HepG2 (cell line): ENCODE measurements around the gene VSX1. TPM values are rescaled to one million over a fixed set of nuclear protein-coding genes. Genes with fewer than 3 reads are reported as not detected.

Source experiments
- AGO1 ChIP-seq: fragments of 200-400 bp; formaldehyde crosslinking; IDR thresholded peaks from 2 replicates; pipeline ENCODE4 v1.6.1; 2017; ENCODE audit warnings: mild to moderate bottlenecking, low read depth, low read length, moderate library complexity; ENCODE audit not compliant: poor library complexity, severe bottlenecking
- CAMTA2 ChIP-seq: sonication (generic); formaldehyde crosslinking; IDR thresholded peaks from 2 replicates; pipeline ENCODE4 v1.4.0; 2020; ENCODE audit warnings: mild to moderate bottlenecking, missing genetic modification reagents, borderline replicate concordance
- CBFB ChIP-seq: sonication (generic); formaldehyde crosslinking; IDR thresholded peaks from 2 replicates; pipeline ENCODE4 v1.4.0; 2020; ENCODE audit warnings: missing genetic modification reagents
- ELF1 ChIP-seq: sonication (generic); formaldehyde crosslinking; IDR thresholded peaks from 2 replicates; pipeline ENCODE4 v1.4.0; 2020; ENCODE audit warnings: missing genetic modification reagents
- FOXP4 ChIP-seq: sonication (generic); formaldehyde crosslinking; IDR thresholded peaks from 2 replicates; pipeline ENCODE4 v1.4.0; 2020; ENCODE audit warnings: missing genetic modification reagents
- IRF1 ChIP-seq: sonication (generic); formaldehyde crosslinking; IDR thresholded peaks from 2 replicates; pipeline ENCODE4 v1.4.0; 2020; ENCODE audit warnings: low read depth, mild to moderate bottlenecking, missing genetic modification reagents
- JUNB ChIP-seq: sonication (generic); formaldehyde crosslinking; IDR thresholded peaks from 2 replicates; pipeline ENCODE4 v1.8.0; 2022; ENCODE audit warnings: missing genetic modification reagents, mild to moderate bottlenecking, borderline replicate concordance
- KAT2B ChIP-seq: fragments of 150-350 bp; IDR thresholded peaks from 2 replicates; pipeline ENCODE4 v1.6.1; 2014; ENCODE audit warnings: low read depth, low read length, borderline replicate concordance
- MED13 ChIP-seq: sonication (generic); formaldehyde crosslinking; IDR thresholded peaks from 2 replicates; pipeline ENCODE4 v1.5.0; 2020; ENCODE audit warnings: missing genetic modification reagents
- MTA3 ChIP-seq: sonication (generic); formaldehyde crosslinking; IDR thresholded peaks from 2 replicates; pipeline ENCODE4 v1.4.0; 2020; ENCODE audit warnings: missing genetic modification reagents
- POLR2AphosphoS5 ChIP-seq: IDR thresholded peaks from 2 replicates; pipeline ENCODE4 v1.6.1; 2012; ENCODE audit warnings: low read depth, low read length
- POLR2G ChIP-seq: fragments of 200-400 bp; formaldehyde crosslinking; IDR thresholded peaks from 2 replicates; pipeline ENCODE4 v1.6.1; 2018; ENCODE audit warnings: mild to moderate bottlenecking, low read depth, low read length, moderate library complexity
- RFXANK ChIP-seq: IDR thresholded peaks from 2 replicates; pipeline ENCODE4 v1.6.1; 2016
- TOPORS ChIP-seq: sonication (generic); formaldehyde crosslinking; IDR thresholded peaks from 2 replicates; pipeline ENCODE4 v1.8.0; 2023; ENCODE audit warnings: mild to moderate bottlenecking, missing genetic modification reagents
- ZBTB1 ChIP-seq: sonication (generic); formaldehyde crosslinking; IDR thresholded peaks from 2 replicates; pipeline ENCODE4 v1.4.0; 2020; ENCODE audit warnings: missing genetic modification reagents, borderline replicate concordance
- ZBTB14 ChIP-seq: sonication (generic); formaldehyde crosslinking; IDR thresholded peaks from 2 replicates; pipeline ENCODE4 v1.4.0; 2020; ENCODE audit warnings: missing genetic modification reagents
- ZFP1 ChIP-seq: IDR thresholded peaks from 2 replicates; pipeline ENCODE4 v1.6.1; 2016
- ZFP36L2 ChIP-seq: sonication (generic); formaldehyde crosslinking; IDR thresholded peaks from 2 replicates; pipeline ENCODE4 v1.4.0; 2020; ENCODE audit warnings: missing genetic modification reagents
- ZMYM4 ChIP-seq: sonication (generic); formaldehyde crosslinking; IDR thresholded peaks from 2 replicates; pipeline ENCODE4 v1.8.1; 2023; ENCODE audit warnings: mild to moderate bottlenecking, missing genetic modification reagents
- ZNF121 ChIP-seq: sonication (generic); formaldehyde crosslinking; IDR thresholded peaks from 2 replicates; pipeline ENCODE4 v1.5.0; 2020; ENCODE audit warnings: mild to moderate bottlenecking, missing genetic modification reagents
- ZNF207 ChIP-seq: fragments of 450-650 bp; IDR thresholded peaks from 2 replicates; pipeline ENCODE4 v1.6.1; 2016; ENCODE audit warnings: antibody characterized with exemption, borderline replicate concordance
- ZNF274 ChIP-seq: sonication (generic); formaldehyde crosslinking; IDR thresholded peaks from 2 replicates; pipeline ENCODE4 v1.5.1; 2020; ENCODE audit warnings: mild to moderate bottlenecking, missing genetic modification reagents
- ZNF30 ChIP-seq: sonication (generic); formaldehyde crosslinking; IDR thresholded peaks from 2 replicates; pipeline ENCODE4 v1.5.0; 2020; ENCODE audit warnings: mild to moderate bottlenecking, missing genetic modification reagents
- ZNF558 ChIP-seq: sonication (generic); formaldehyde crosslinking; IDR thresholded peaks from 2 replicates; pipeline ENCODE4 v1.9.0; 2022; ENCODE audit warnings: mild to moderate bottlenecking, missing genetic modification reagents, borderline replicate concordance
- ZNF569 ChIP-seq: sonication (generic); formaldehyde crosslinking; IDR thresholded peaks from 2 replicates; pipeline ENCODE4 v1.5.0; 2020; ENCODE audit warnings: mild to moderate bottlenecking, missing genetic modification reagents, moderate library complexity, borderline replicate concordance
- ZNF615 ChIP-seq: sonication (generic); formaldehyde crosslinking; IDR thresholded peaks from 2 replicates; pipeline ENCODE4 v1.5.0; 2020; ENCODE audit warnings: mild to moderate bottlenecking, missing genetic modification reagents, borderline replicate concordance
- ZNF652 ChIP-seq: IDR thresholded peaks from 2 replicates; pipeline ENCODE4 v1.6.1; 2016; ENCODE audit warnings: low read depth, borderline replicate concordance
- ZNF660 ChIP-seq: sonication (generic); formaldehyde crosslinking; IDR thresholded peaks from 2 replicates; pipeline ENCODE4 v1.5.1; 2020; ENCODE audit warnings: mild to moderate bottlenecking, low read depth, missing genetic modification reagents, borderline replicate concordance
- ZNF670 ChIP-seq: sonication (generic); formaldehyde crosslinking; IDR thresholded peaks from 2 replicates; pipeline ENCODE4 v1.8.0; 2022; ENCODE audit warnings: mild to moderate bottlenecking, missing genetic modification reagents, borderline replicate concordance
- ZNF674 ChIP-seq: sonication (generic); formaldehyde crosslinking; IDR thresholded peaks from 2 replicates; pipeline ENCODE4 v1.5.0; 2020; ENCODE audit warnings: low read depth, mild to moderate bottlenecking, missing genetic modification reagents
- ZNF777 ChIP-seq: sonication (generic); formaldehyde crosslinking; IDR thresholded peaks from 2 replicates; pipeline ENCODE4 v1.4.0; 2020; ENCODE audit warnings: missing genetic modification reagents
- ZSCAN12 ChIP-seq: sonication (generic); formaldehyde crosslinking; IDR thresholded peaks from 2 replicates; pipeline ENCODE4 v1.9.0; 2021; ENCODE audit warnings: mild to moderate bottlenecking, missing genetic modification reagents
- polyA plus RNA-seq, 8 experiments: library from polyadenylated mRNA; depleted of rRNA in 3 of 8; stranded (reverse) in 7 of 8; unstranded in 1 of 8; fragments of >200 nt; fragmentation: Illumina TruSeq in 4 of 8; extraction: Trizol in 4 of 8; gene quantifications; 2 replicates each; pipeline versions ENCODE4 v1.2.1 to v1.2.3, GENCODE V29; 2011 to 2016; ENCODE audit warnings: low read depth in 4 of 8, missing spikeins in 1 of 8, mixed read lengths in 1 of 8; ENCODE audit not compliant: insufficient read depth in 1 of 8
- total RNA-seq, 5 experiments: library from RNA; depleted of rRNA; stranded (reverse); fragments of >200 nt; fragmentation: Illumina TruSeq; extraction: Trizol; gene quantifications; 2 replicates each; pipeline ENCODE4 v1.2.3, GENCODE V29; 2016; ENCODE audit warnings: low read depth in 1 of 5

VSX1 gene
- total and polyA plus RNA-seq, 2 of the 13 experiments (the other 11 are each of a cell fraction or from before 2014, with no cell fraction given) = 0.04 TPM; not detected in 1

- TF ChIP-seq POLR2AphosphoS5 = no peak
- no peak for TF ChIP-seq ZSCAN12 (CRISPR knock-in tag)
- TF ChIP-seq POLR2G = no peak
- no peak for TF ChIP-seq ZNF30 (CRISPR knock-in tag)
- no peak for TF ChIP-seq ZFP36L2 (CRISPR knock-in tag)
- no peak for TF ChIP-seq ELF1 (CRISPR knock-in tag)
- TF ChIP-seq ZNF207 = no peak
- TF ChIP-seq ZNF652 (CRISPR knock-in tag) = no peak
- no peak for TF ChIP-seq ZBTB1 (CRISPR knock-in tag)
- TF ChIP-seq ZNF121 (CRISPR knock-in tag) = no peak
- no peak for TF ChIP-seq ZNF558 (CRISPR knock-in tag)
- TF ChIP-seq RFXANK (CRISPR knock-in tag) = no peak
- no peak for TF ChIP-seq ZNF777 (CRISPR knock-in tag)
- no peak for TF ChIP-seq ZFP1 (CRISPR knock-in tag)
- no peak for TF ChIP-seq ZNF674
- TF ChIP-seq FOXP4 (CRISPR knock-in tag) = no peak
- no peak for TF ChIP-seq JUNB (CRISPR knock-in tag)
- no peak for TF ChIP-seq MED13 (CRISPR knock-in tag)
- TF ChIP-seq TOPORS = no peak
- no peak for TF ChIP-seq CAMTA2 (CRISPR knock-in tag)
- TF ChIP-seq ZNF670 (CRISPR knock-in tag) = no peak
- no peak for TF ChIP-seq AGO1
- TF ChIP-seq ZNF660 (CRISPR knock-in tag) = no peak
- 0 out of 2 replicates have a peak, but pooled peaks have one; percentile 18 for TF ChIP-seq CBFB (CRISPR knock-in tag)
- no peak for TF ChIP-seq ZNF569
- TF ChIP-seq KAT2B = no peak
- no peak for TF ChIP-seq ZNF615
- no peak for TF ChIP-seq ZBTB14 (CRISPR knock-in tag)
- TF ChIP-seq IRF1 (CRISPR knock-in tag) = no peak
- no peak for TF ChIP-seq ZMYM4 (CRISPR knock-in tag)
- TF ChIP-seq MTA3 = no peak
- no peak for TF ChIP-seq ZNF274 (CRISPR knock-in tag)
Measured at GRCh38 chr20:25046181-25046641, 35.7 kb downstream of the VSX1 start (continued).
